ENCODE data around the gene SEMA3F. TPM values are rescaled to one million over a fixed set of nuclear protein-coding genes. Genes with fewer than 3 reads are reported as not detected.

The SEMA3F gene
- 7.3 and 9.2 TPM in 2 replicates for total RNA-seq (2012; rRNA removed)
- polyA plus RNA-seq (2012; rRNA removed) = 23.3 and 26.7 TPM in 2 replicates
- 18.0 and 30.3 TPM in 2 replicates for polyA plus RNA-seq (2012; cell fraction: cytosol; rRNA removed)
- polyA plus RNA-seq (2012; cell fraction: nucleus; rRNA removed; ENCODE audit: low replicate concordance) = 18.6 and 46.8 TPM in 2 replicates
- Bru-seq, nascent RNA = percentile 46 among the genes with signal in this experiment
- percentile 48 among the genes with signal in this experiment for BruChase-seq, experiment 1, labeled RNA remaining after a 6-hour chase
- percentile 45 among the genes with signal in this experiment for BruChase-seq, experiment 2, labeled RNA remaining after a 2-hour chase
- long read RNA-seq, partial matches to known transcripts = 8 of 19 reads
- long read RNA-seq, other reads (novel, unspliced or antisense) = 8 of 19 reads

GRCh38 chr3:50154840-50155490, at the start of gene SEMA3F:
Gene SEMA3F, plus strand, starts transcription at chr3:50155324. Its CDS starts 4,299 bp downstream, at chr3:50159623.
- CTCF ChIA-PET = no interaction called here
- BruUV-seq (replicated peaks) = no TSS peak
- H3K9ac ChIP-seq (ENCODE audit: low read depth, low read length) = peak within 1 kb of the TSS; percentile 72
- no peaks in the 10 kb centered on the region for H3K9me3 ChIP-seq (ENCODE audit: control insufficient read depth, insufficient read depth, low read length)
- dilution Hi-C loops (cut with HindIII; ENCODE audit: low sequenced_read_pairs, unreplicated experiment) (no loop called here), intact Hi-C loops (cut with micrococcal nuclease) (loop anchor here (1.0 kb wide), 2 partner anchors 33 to 34 kb away; no protein-coding TSS in a partner anchor), in situ Hi-C loops (cut with MboI; ENCODE audit: low sequenced_read_pairs) (no loop called here)
- peak within 1 kb of the TSS; percentile 55 for H4K91ac ChIP-seq (ENCODE audit: insufficient read depth, low read depth, low read length)
- peak within 1 kb of the TSS; percentile 15; the same call in 1 of the 2 replicates for H3K27ac ChIP-seq (ENCODE audit: insufficient read depth, low read length)
- POLR2A ChIA-PET (ENCODE audit: unreplicated experiment) = no interaction called here
- no peak within 1 kb of the TSS for H3K18ac ChIP-seq (ENCODE audit: low read depth, low read length)
- H3K79me1 ChIP-seq (ENCODE audit: low read depth in 1 of 2, low read length in 2 of 2) = peaks cover 8 to 41% of the 10 kb centered on the region in 2 experiments; a peak in 3 of 4 replicates
- peak within 1 kb of the TSS; percentile 87 for H3K23ac ChIP-seq (ENCODE audit: low read depth, low read length)
- H4K5ac ChIP-seq (ENCODE audit: low read depth, low read length) = no peak within 1 kb of the TSS
- peak within 1 kb of the TSS; percentile 8; the same call in 1 of the 2 replicates for H2BK120ac ChIP-seq (ENCODE audit: low read depth, low read length)
- peaks cover 22% of the 10 kb centered on the region for H3K4me1 ChIP-seq (ENCODE audit: control insufficient read depth, insufficient read depth, low read length)
- H2AFZ ChIP-seq (replicated peaks; ENCODE audit: low read length, poor library complexity) = peak within 1 kb of the TSS; percentile 90
- peaks cover 7% of the 10 kb centered on the region for H3K9me1 ChIP-seq (ENCODE audit: insufficient read depth, low read length)
- H3K14ac ChIP-seq (replicated peaks; ENCODE audit: low read depth, low read length) = peak within 1 kb of the TSS; percentile 89; the same call in 1 of the 2 replicates
- WGBS, 2 experiments (ENCODE audit: extremely low coverage in 2 of 2, insufficient read length in 1 of 2) = 0% methylated on average over 49 of the region's 98 CpGs; no CpG with 5 or more reads in 1 of the 2 experiments
- peak within 1 kb of the TSS; percentile 45 for H3K4me3 ChIP-seq (ENCODE audit: insufficient read depth, low read depth, low read length)
- peak within 1 kb of the TSS; percentile 86 for H3K4me2 ChIP-seq (ENCODE audit: low read depth, low read length)
- peak within 1 kb of the TSS; percentile 49; the same call in 1 of the 2 replicates for H2AK5ac ChIP-seq (ENCODE audit: low read depth, low read length)
- H2BK5ac ChIP-seq (ENCODE audit: low read depth, low read length, poor library complexity, severe bottlenecking) = peak within 1 kb of the TSS; percentile 19
- H3K27me3 ChIP-seq (ENCODE audit: control insufficient read depth, insufficient read depth, low read length) = peaks cover 7% of the 10 kb centered on the region; the same call in 1 of the 2 replicates
- 0 out of 2 replicates have a peak, but pooled peaks cover 4% of the 10 kb centered on the region for H4K20me1 ChIP-seq (ENCODE audit: insufficient read depth, low read length)
- H2BK20ac ChIP-seq (ENCODE audit: low read depth, low read length) = no peak within 1 kb of the TSS
- peak within 1 kb of the TSS; percentile 31 to 96; a peak in 2 of 4 replicates for H4K8ac ChIP-seq (ENCODE audit: low read depth in 2 of 2, low read length in 2 of 2)
- H3K56ac ChIP-seq (ENCODE audit: extremely low read depth, insufficient read depth, low read length) = no peak within 1 kb of the TSS
- ATAC-seq (ENCODE audit: low read depth) (peak; percentile 83), DNase-seq (peak; percentile 56)
- no peak within 1 kb of the TSS for H2BK15ac ChIP-seq (ENCODE audit: low read depth, low read length)
- H3K36me3 ChIP-seq (ENCODE audit: control insufficient read depth, insufficient read depth, low read length) = 0 out of 2 replicates have a peak, but pooled peaks cover 1% of the 10 kb centered on the region
- H2AK9ac ChIP-seq (replicated peaks; ENCODE audit: low read depth, low read length, poor library complexity) = peak within 1 kb of the TSS; percentile 98
- H3K4ac ChIP-seq (ENCODE audit: low read depth, low read length) = peak within 1 kb of the TSS; percentile 98
- TF ChIP-seq RCOR1 (IDR thresholded peaks at IDR 0.05; ENCODE audit: insufficient replicate concordance, low read length) (no peak), FOS (IDR thresholded peaks at IDR 0.05; ENCODE audit: low read depth, low read length) (no peak), NFE2L2 (IDR thresholded peaks at IDR 0.05; ENCODE audit: low read depth, low read length) (no peak), SMC3 (IDR thresholded peaks at IDR 0.05; ENCODE audit: low read depth, low read length) (peak; percentile 44), RAD21 (IDR thresholded peaks at IDR 0.05; ENCODE audit: low read length) (peak; percentile 38), USF2 (IDR thresholded peaks at IDR 0.05; ENCODE audit: low read depth, low read length) (no peak), CEBPB (IDR thresholded peaks at IDR 0.05; ENCODE audit: low read depth, low read length) (no peak), POLR2A (IDR thresholded peaks at IDR 0.05; ENCODE audit: low read depth, low read length) (peak; percentile 57), BHLHE40 (IDR thresholded peaks at IDR 0.05; ENCODE audit: low read depth, low read length) (no peak), MAZ (IDR thresholded peaks at IDR 0.05; ENCODE audit: borderline replicate concordance, low read depth, low read length) (peak; percentile 46; the same call in 1 of the 2 replicates), MAFK (IDR thresholded peaks at IDR 0.05; ENCODE audit: low read depth, low read length) (no peak), RFX5 (IDR thresholded peaks at IDR 0.05; ENCODE audit: low read depth, low read length) (no peak)
- TF ChIP-seq, protein P1, sequence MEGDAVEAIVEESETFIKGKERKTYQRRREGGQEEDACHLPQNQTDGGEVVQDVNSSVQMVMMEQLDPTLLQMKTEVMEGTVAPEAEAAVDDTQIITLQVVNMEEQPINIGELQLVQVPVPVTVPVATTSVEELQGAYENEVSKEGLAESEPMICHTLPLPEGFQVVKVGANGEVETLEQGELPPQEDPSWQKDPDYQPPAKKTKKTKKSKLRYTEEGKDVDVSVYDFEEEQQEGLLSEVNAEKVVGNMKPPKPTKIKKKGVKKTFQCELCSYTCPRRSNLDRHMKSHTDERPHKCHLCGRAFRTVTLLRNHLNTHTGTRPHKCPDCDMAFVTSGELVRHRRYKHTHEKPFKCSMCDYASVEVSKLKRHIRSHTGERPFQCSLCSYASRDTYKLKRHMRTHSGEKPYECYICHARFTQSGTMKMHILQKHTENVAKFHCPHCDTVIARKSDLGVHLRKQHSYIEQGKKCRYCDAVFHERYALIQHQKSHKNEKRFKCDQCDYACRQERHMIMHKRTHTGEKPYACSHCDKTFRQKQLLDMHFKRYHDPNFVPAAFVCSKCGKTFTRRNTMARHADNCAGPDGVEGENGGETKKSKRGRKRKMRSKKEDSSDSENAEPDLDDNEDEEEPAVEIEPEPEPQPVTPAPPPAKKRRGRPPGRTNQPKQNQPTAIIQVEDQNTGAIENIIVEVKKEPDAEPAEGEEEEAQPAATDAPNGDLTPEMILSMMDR (conservative IDR thresholded peaks at IDR 0.05; ENCODE audit: low read depth, low read length) = peak; percentile 37
